Glutamatergic neuron (in vitro differentiated cells): ENCODE data around the gene ACLY. TPM values are rescaled to one million over a fixed set of nuclear protein-coding genes. Genes with fewer than 3 reads are reported as not detected.

ENCODE experiments used
- DNase-seq: peaks from one replicate; pipeline ENCODE4 v3.0.0; 2022
- H3K27ac Mint-ChIP-seq: one replicate; pipeline ENCODE4 v1.8.0; 2020; ENCODE audit warnings: mild to moderate bottlenecking, mixed read lengths, inconsistent platforms; ENCODE audit not compliant: unreplicated experiment
- H3K27me3 Mint-ChIP-seq: one replicate; pipeline ENCODE4 v1.8.0; 2020; ENCODE audit warnings: mild to moderate bottlenecking, moderate library complexity, mixed read lengths, inconsistent platforms; ENCODE audit not compliant: unreplicated experiment
- H3K36me3 Mint-ChIP-seq: one replicate; pipeline ENCODE4 v1.8.0; 2020; ENCODE audit warnings: mild to moderate bottlenecking, mixed read lengths, inconsistent platforms; ENCODE audit not compliant: unreplicated experiment
- H3K4me1 Mint-ChIP-seq: one replicate; pipeline ENCODE4 v1.8.0; 2020; ENCODE audit warnings: mild to moderate bottlenecking, low read depth, mixed read lengths, inconsistent platforms; ENCODE audit not compliant: unreplicated experiment
- H3K4me3 Mint-ChIP-seq: one replicate; pipeline ENCODE4 v1.8.0; 2020; ENCODE audit warnings: mild to moderate bottlenecking, mixed read lengths, inconsistent platforms; ENCODE audit not compliant: unreplicated experiment
- H3K9me3 Mint-ChIP-seq: one replicate; pipeline ENCODE4 v1.8.0; 2020; ENCODE audit warnings: mild to moderate bottlenecking, moderate library complexity, mixed read lengths, inconsistent platforms; ENCODE audit not compliant: unreplicated experiment
- CTCF ChIP-seq: fragments of 200-600 bp; sonication (generic); IDR thresholded peaks from one replicate; pipeline ENCODE4 v1.5.0; 2021; ENCODE audit not compliant: partially characterized antibody, unreplicated experiment
- total RNA-seq: library from RNA; stranded (reverse); fragmentation: NEBNext Ultra II Directional; extraction: Animal tissue kit (Norgen Biotek cat#: 25700); gene quantifications from one replicate; pipeline ENCODE4 v1.2.1, GENCODE V29; 2021; ENCODE audit not compliant: unreplicated experiment

The ACLY gene
- total RNA-seq, 1 donor from 2014 or later, result 625 TPM

- H3K27me3 Mint-ChIP-seq, result no peaks in the 10 kb centered on the region
- no peak for TF ChIP-seq CTCF
- no peaks in the 10 kb centered on the region for H3K9me3 Mint-ChIP-seq
- DNase-seq, result no peak
- no peak overlapping the region for H3K4me3 Mint-ChIP-seq
- H3K36me3 Mint-ChIP-seq, result no peaks in the 10 kb centered on the region
- H3K27ac Mint-ChIP-seq, result no peak overlapping the region
- no peaks in the 10 kb centered on the region for H3K4me1 Mint-ChIP-seq
Measured at GRCh38 chr17:41948762-41949460, 30.2 kb upstream of the ACLY start.

- Mint-ChIP-seq H3K4me3 (no peak overlapping the region), H3K36me3 (no peaks in the 10 kb centered on the region), H3K27ac (no peak overlapping the region), H3K27me3 (peaks cover 3% of the 10 kb centered on the region), H3K4me1 (peaks cover 5% of the 10 kb centered on the region), H3K9me3 (peaks cover 3% of the 10 kb centered on the region)
- no peak for DNase-seq
- TF ChIP-seq CTCF, result no peak
Measured at GRCh38 chr17:41944943-41945342, 26.2 kb upstream of the ACLY start.

GRCh38 chr17:41943492-41943891, 24.7 kb upstream of the ACLY start:
- Mint-ChIP-seq H3K36me3 (no peaks in the 10 kb centered on the region), H3K27ac (no peak overlapping the region), H3K4me3 (no peak overlapping the region), H3K4me1 (peaks cover 16% of the 10 kb centered on the region), H3K9me3 (peaks cover 3% of the 10 kb centered on the region), H3K27me3 (peaks cover 3% of the 10 kb centered on the region)
- no peak for TF ChIP-seq CTCF
- no peak for DNase-seq

- H3K4me1 Mint-ChIP-seq, result peaks cover 19% of the 10 kb centered on the region
- no peak for TF ChIP-seq CTCF
- peaks cover 3% of the 10 kb centered on the region for H3K9me3 Mint-ChIP-seq
- no peak overlapping the region for H3K27ac Mint-ChIP-seq
- H3K4me3 Mint-ChIP-seq, result no peak overlapping the region
- H3K27me3 Mint-ChIP-seq, result peaks cover 3% of the 10 kb centered on the region
- DNase-seq, result no peak
- no peaks in the 10 kb centered on the region for H3K36me3 Mint-ChIP-seq
Measured at GRCh38 chr17:41942626-41943373, 24.0 kb upstream of the ACLY start.

GRCh38 chr17:41941168-41941567, 22.4 kb upstream of the ACLY start:
- Mint-ChIP-seq H3K27me3 (peaks cover 3% of the 10 kb centered on the region), H3K27ac (no peak overlapping the region), H3K4me3 (no peak overlapping the region), H3K9me3 (peaks cover 3% of the 10 kb centered on the region), H3K4me1 (peaks cover 19% of the 10 kb centered on the region), H3K36me3 (no peaks in the 10 kb centered on the region)
- DNase-seq, result no peak
- no peak for TF ChIP-seq CTCF
